SK-N-SH treated with all-trans-retinoic acid at 6 μM for 48 hours (cell line): ENCODE measurements around the gene NARF.
"Not testable (repeated sequence)": the region's sequence is repeated elsewhere in the genome, so short reads cannot be mapped to it uniquely, and the experiment has no call there.

Experiments
- ARNTL ChIP-seq: fragments of 450-650 bp; formaldehyde crosslinking; IDR thresholded peaks from 2 replicates; pipeline ENCODE4 v1.5.0; 2020; ENCODE audit warnings: low read depth, mild to moderate bottlenecking, moderate library complexity, borderline replicate concordance
- CSDC2 ChIP-seq: fragments of 250-450 bp; sonication (Bioruptor Pico); IDR thresholded peaks from 2 replicates; pipeline ENCODE4 v1.5.0; 2020; ENCODE audit warnings: mild to moderate bottlenecking, moderate library complexity
- ESRRG ChIP-seq: fragments of 250-450 bp; sonication (Bioruptor Pico); IDR thresholded peaks from 2 replicates; pipeline ENCODE4 v1.6.1; 2021; ENCODE audit warnings: mild to moderate bottlenecking
- GLIS3 ChIP-seq: fragments of 250-450 bp; sonication (Bioruptor Pico); IDR thresholded peaks from 2 replicates; pipeline ENCODE4 v1.5.0; 2020; ENCODE audit warnings: mild to moderate bottlenecking, moderate library complexity
- RARB ChIP-seq: fragments of 250-450 bp; sonication (Bioruptor Pico); IDR thresholded peaks from 2 replicates; pipeline ENCODE4 v1.8.0; 2021; ENCODE audit warnings: mild to moderate bottlenecking, moderate library complexity
- ZFP30 ChIP-seq: fragments of 450-650 bp; formaldehyde crosslinking; IDR thresholded peaks from 2 replicates; pipeline ENCODE4 v1.5.0; 2022; ENCODE audit warnings: mild to moderate bottlenecking, moderate library complexity
- TF ChIP-seq, protein P1 (sequence below): fragments of 250-450 bp; sonication (Bioruptor Pico); IDR thresholded peaks from 2 replicates; pipeline ENCODE4 v1.8.0; 2020; ENCODE audit warnings: mild to moderate bottlenecking, moderate library complexity, borderline replicate concordance

DNA sequence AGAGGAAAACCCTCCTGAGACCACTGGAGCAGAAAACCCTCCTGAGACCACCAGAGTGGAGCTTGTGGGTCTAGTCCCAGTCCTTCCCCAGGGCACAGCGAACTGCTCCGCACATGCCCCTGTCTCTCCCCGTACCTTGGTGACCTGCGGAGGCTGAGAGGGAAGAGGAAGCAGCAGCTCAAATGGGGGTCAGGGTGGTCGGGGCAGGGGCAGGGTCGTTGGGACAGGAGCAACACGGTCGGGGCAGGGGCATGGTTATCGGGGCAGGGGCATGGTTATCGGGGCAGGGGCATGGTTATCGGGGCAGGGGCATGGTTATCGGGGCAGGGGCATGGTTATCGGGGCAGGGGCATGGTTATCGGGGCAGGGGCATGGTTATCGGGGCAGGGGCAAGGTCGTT is 46.5 kb upstream of the NARF start:
- not testable (repeated sequence) for TF ChIP-seq ARNTL (CRISPR knock-in tag); ZFP30; ESRRG (CRISPR knock-in tag); GLIS3; CSDC2; RARB (CRISPR knock-in tag)
- TF ChIP-seq, protein P1, sequence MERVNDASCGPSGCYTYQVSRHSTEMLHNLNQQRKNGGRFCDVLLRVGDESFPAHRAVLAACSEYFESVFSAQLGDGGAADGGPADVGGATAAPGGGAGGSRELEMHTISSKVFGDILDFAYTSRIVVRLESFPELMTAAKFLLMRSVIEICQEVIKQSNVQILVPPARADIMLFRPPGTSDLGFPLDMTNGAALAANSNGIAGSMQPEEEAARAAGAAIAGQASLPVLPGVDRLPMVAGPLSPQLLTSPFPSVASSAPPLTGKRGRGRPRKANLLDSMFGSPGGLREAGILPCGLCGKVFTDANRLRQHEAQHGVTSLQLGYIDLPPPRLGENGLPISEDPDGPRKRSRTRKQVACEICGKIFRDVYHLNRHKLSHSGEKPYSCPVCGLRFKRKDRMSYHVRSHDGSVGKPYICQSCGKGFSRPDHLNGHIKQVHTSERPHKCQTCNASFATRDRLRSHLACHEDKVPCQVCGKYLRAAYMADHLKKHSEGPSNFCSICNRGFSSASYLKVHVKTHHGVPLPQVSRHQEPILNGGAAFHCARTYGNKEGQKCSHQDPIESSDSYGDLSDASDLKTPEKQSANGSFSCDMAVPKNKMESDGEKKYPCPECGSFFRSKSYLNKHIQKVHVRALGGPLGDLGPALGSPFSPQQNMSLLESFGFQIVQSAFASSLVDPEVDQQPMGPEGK (CRISPR knock-in tag) = not testable (repeated sequence)
